T-helper 2 cell (primary cell): ENCODE measurements around the gene GSTT2B.
"Not testable (repeated sequence)": the region's sequence is repeated elsewhere in the genome, so short reads cannot be mapped to it uniquely, and the experiment has no call there.

Source experiments
- DNase-seq, 5 experiments: peaks; one replicate each; pipeline versions ENCODE4 v3.0.0 to v3.0.0-alpha.2; 2012 to 2022
- total RNA-seq, 2 donors: gene quantifications; one replicate each; lab custom pipeline; 2026; lab: John Stamatoyannopoulos, UW

Gene GSTT2B, protein sequence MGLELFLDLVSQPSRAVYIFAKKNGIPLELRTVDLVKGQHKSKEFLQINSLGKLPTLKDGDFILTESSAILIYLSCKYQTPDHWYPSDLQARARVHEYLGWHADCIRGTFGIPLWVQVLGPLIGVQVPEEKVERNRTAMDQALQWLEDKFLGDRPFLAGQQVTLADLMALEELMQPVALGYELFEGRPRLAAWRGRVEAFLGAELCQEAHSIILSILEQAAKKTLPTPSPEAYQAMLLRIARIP
- 0 reads per million in 2 donors for total RNA-seq

DNA sequence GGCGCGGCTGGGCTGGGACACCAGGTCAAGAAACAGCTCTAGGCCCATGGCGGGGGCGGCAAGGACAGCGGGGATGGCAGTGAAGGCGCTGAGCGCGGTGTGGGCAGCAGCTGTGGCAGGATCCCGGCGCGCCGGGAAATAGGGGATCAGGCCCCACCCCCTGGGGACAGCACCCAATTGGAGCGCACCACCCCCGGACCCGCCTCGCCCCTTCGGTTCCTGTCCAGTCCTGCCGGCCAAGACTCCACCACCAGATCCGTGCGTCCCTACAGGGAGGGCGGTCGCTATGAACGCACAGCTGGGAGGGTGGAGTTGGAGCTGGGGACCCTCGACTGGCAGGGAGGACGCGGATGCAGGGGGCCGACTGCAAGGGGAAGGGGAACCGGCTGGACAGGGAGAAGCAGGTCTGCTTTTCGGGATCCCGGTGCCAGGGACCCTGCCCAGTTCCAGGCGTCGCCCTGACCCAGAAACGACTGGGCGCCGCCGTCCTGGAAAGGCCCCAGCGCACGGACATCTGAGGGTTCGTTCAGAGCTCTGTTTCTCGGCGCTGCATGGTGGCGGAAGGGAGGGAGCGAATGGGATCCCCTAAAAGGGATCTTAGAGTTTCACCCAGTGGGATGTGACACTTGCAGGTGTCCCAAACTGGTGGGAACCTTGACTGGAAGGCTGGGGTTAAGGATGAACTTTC, at the start of gene GSTT2B:
Gene GSTT2B, minus strand, starts transcription at position 112 of the 688 bp plus-strand sequence. Its CDS starts 64 bp downstream, at position 48.
- DNase-seq: not testable (repeated sequence)

GRCh38 chr22:24010018-24010391, 49.0 kb upstream of the GSTT2B start:
- no peak for DNase-seq

DNA sequence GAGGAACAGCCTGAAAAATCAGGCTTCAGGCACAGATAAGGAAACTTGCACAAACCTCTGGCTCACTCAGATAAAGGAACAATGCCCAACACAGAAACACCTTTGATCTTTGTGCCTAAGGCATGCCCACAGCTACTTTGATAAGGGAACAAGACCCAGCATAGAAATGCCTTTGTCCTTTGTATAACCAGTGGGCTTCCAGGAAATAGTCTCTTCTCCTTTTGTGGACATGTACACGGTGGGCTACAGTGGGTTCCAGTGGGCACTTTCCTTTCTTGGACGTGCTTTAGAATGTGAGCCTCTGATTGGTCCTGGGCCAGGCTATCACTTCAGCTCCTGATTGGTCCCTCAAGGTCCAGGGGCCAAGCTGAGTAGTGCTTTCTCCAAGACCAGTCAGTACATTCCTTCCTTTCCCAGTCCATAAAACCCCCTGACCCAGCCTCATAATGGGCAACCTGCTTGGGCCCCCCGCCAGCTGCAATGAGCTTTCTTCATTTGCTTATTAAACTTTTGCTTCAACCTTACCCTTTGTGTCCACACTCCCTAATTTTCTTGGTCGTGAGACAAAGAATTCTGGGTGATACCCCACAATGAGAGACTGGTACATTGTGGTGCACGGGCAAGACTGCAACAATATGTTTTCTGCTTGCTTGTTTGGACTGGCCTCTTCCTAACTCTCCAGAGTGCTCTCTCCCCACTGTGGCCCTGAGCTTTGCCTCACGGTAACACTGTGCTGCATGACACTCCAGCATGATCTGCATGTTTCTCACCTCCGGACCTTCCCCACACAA, 48.4 kb upstream of the GSTT2B start:
- DNase-seq: no peak

DNA sequence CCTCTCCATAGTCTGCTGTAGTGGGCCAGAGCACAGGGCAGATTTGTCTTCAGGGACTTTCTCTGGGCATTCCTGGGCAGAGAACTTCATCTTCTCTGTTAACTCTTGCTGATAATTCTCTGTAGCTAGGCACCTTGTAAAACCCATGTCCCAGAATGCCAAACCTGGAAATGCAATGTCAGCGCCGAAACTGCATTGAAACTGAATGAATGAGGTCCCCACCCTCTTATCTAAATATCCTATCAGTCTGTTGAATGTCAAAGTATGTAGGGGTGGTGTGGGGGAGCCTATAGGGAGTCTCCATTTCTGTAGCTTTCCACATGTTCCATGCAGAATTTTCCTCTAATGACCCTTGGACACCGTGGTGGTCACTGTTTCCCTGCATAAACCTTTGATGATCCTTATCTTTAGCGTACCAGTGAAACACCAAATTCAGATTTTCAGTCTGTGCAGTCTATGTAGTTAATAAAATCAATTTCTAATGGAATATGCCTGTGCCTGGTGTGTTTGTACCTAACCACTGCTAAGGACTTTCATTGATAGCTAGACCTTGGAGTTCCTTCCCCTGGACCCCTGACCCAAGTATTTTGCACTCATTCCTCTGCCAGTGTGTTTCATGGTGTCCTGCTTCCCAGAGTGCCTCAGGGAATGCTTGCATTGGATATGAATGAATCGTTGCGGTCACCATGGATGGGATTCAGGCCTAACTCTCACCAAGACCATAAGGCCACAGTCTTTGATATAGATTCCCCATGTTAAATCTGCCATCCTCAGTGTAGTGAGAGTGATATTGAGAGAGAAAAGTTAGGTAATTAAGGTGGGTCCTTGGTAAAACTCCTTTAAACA, 47.6 kb upstream of the GSTT2B start:
- DNase-seq: no peak

GRCh38 chr22:24008022-24008283, 47.0 kb upstream of the GSTT2B start:
- no peak for DNase-seq

- no peak for DNase-seq
Observed at GRCh38 chr22:24007253-24008021, 46.4 kb upstream of the GSTT2B start.

DNA sequence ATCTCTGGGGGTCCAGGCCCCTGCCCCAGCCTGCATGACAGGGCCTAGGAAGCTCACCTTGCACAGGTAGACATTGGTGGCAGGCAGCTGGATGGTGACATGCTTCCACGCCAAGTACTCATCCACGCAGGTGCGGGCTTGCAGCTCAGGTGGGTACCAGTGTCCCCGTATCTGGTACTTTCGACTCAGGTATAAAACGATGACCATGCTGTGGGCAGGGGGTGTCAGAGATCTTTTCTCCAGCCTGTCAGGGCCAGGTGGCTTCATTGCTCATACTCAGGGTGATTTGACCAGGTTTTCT, 45.9 kb upstream of the GSTT2B start:
- no peak for DNase-seq

GRCh38 chr22:24006207-24006913, 45.4 kb upstream of the GSTT2B start:
- DNase-seq: no peak

- DNase-seq: no peak
Observed at GRCh38 chr22:24005201-24005600, 44.2 kb upstream of the GSTT2B start, which contains the start of gene GSTT4. GSTT4 (minus strand) TSS chr22:24005453; CDS start chr22:24005356, 97 bp downstream.

DNA sequence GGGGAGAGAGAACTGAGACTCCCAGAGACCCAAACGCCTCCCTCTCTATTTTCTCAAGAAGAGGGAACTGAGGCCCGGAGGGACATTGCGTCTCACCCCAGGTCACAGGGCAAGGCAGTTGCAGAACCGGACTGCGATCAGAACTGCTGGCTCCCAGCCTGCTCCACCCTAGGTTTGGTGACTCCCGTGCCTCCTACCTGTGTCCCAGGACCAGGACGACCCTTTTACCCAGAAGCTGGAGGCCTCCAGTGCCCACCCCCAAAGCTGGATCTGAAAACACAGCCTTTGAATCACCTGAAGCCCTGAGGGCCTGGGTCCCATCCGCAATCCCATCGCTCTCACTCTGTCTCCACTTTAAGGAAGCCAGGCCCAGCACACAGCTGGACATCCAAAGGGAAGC, 42.9 kb upstream of the GSTT2B start:
- no peak for DNase-seq

GRCh38 chr22:24002851-24003250, 41.9 kb upstream of the GSTT2B start:
- DNase-seq: no peak

- DNase-seq: no peak
Observed at GRCh38 chr22:24002272-24002671, 41.3 kb upstream of the GSTT2B start.

GRCh38 chr22:24001314-24001713, 40.3 kb upstream of the GSTT2B start:
- DNase-seq: no peak

DNA sequence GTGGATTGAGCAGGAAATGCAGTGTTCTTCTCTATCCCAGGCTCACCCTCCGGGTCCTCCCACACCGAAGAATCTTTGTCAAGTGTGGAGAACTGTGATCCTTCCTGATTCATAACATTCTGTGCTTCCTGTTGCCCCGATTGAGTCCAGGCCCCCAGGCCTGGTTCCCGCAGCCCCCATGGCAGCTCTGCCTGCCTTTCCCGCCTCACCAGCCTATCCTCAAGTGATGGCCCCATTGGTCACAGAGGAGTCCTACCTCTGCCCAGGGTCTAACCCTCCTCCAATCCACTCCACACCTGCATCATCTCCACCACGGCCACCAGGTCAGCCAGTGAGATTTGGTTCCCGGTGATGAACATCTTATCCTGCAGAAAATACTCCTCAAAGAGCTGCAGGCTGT, 38.8 kb upstream of the GSTT2B start:
- DNase-seq: not testable (repeated sequence)

DNA sequence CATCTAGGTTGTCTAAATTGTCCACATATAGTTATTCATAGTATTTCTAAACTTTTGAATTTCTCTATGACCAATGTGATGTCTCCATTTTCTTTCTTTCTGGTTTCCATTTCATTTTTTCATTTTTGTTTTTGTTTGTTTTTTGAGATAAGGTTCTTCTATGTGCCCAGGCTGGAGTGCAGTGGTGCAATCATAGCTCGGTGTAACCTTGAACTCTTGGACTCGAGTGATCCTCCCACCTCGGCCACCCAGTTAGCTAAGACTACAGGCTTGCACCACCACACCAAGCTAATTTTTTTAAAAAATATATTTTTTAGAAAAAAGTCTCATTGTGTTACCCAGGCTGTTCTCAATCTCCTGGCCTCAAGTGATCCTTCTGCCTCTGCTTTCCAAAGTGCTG, 36.1 kb upstream of the GSTT2B start:
- no peak for DNase-seq

DNA sequence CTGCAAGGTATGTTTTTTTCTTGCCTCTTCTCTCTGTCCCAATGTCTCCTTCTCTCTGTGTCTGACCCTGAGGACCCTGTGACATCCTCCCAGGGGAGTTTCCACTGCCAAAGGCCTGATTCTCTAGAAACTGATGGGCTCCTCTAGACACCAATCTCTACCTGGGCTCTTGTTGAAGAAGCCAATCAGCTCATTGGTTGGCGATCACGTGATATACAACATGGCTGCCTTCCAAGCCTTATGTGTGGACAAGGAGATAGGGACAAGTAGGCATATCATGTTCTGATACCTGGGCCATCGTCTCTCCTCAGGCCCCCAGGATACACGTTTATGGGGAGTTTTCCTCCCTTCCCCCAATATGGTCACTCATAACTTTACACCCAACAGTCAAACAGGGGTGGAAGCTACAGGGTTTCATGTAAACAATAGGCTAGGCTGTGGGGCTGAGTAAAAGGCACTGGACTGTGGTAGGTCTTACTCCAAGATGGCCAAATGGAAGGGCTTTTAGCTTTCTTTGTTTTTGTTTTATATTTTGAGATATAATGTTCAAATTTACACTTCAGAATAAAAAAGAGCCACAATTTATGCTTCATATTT, 32.7 kb upstream of the GSTT2B start:
- not testable (repeated sequence) for DNase-seq

- DNase-seq: not testable (repeated sequence)
Observed at GRCh38 chr22:23993080-23993479, 32.1 kb upstream of the GSTT2B start.

DNA sequence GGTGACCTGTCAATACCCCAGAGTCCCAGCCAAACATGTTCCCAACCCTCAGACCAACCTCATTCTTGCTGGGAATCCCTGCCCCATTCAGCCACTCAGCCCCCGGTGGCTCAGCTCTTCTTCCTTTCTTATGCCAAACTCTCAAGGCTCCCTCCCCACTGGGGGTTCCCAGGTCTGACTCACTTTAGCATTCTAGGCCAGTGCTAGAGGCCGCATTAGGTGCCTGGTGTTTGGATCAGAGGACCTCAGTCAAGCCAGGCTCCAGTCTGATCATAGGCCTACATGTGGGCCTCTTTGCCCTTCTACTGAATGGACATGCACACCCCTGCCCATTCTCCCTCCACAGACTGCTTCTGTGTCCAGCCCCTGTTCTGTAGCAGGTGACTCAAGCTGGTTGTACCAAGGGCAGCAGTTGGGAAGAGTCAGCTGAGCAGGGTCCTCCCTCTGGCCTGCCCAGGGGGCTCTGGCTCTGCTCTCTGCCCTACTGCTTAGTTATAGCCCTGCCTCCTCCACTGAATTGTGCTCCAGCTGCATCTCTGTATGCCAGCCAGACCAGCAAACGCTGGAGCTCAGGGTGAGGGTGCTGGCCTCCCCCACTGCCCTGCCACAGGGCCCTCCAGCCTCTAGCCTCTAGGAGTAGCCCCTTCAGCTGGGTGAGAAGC, 28.7 kb upstream of the GSTT2B start:
- not testable (repeated sequence) for DNase-seq

DNA sequence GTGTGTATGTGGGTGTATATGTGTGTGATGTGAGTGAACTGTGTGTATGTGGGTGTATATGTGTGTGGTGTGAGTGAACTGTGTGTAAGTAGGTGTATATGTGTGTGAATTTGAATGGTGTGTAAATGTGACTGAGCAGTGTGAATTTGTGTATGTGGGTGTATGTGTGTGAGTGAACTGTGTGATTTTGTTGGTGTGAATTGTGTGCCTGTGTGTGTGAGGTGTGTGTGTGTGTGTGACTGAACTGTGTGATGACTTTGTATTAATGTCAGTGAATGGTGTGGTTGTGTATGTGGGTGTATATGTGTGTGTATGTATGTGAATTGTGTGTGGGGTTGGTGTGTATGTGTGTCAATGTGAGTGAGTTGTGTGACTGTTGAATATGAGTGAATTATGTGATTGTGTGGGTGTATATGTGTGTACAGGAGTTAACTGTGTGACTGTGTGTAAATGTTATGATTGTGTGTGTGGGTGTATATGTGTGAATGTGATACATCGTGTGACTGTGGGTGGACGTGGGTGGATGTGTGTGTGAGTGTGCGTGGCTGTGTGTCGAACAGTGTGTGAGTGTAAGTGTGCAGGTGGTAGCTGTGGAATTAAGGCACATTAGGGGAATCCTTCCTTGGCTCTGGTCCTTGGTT, 25.7 kb upstream of the GSTT2B start:
- not testable (repeated sequence) for DNase-seq

DNA sequence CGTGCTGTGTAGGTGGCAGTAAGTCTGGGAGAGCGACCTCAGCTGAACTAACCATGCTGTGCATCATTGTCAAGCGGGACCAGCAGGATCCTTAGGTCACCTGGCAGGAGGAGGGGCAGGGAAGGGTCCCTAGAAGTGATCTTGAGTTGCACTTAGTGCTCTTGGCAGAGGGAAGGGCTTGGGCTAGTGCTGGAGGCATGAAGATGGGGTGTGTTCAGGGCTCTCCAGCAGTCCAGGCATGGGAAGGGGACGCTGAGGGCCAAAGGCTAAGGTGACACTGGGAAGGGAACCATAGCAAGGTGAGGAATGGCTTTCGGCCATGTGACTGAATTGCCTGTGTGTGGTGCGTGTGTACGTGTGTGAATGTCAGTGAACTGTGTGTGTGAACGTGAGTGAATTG, 25.1 kb upstream of the GSTT2B start:
- not testable (repeated sequence) for DNase-seq
